HG02970 (cell line): ENCODE results near the gene TAPBP.
"Not testable (repeated sequence)": the region's sequence is repeated elsewhere in the genome, so short reads cannot be mapped to it uniquely, and the experiment has no call there.

Experiments
- ATAC-seq: cut with Tn5 transposase; IDR thresholded peaks from one replicate; pipeline ENCODE4 v1.9.1; 2021; ENCODE audit warnings: mild to moderate bottlenecking, moderate library complexity, moderate number of reproducible peaks; ENCODE audit not compliant: unreplicated experiment, low FRiP score

TAPBP gene

GRCh38 chr6:33297956-33298772, 15.7 kb downstream of the TAPBP start:
- no peak for ATAC-seq

GRCh38 chr6:33297406-33297955, 16.4 kb downstream of the TAPBP start:
- ATAC-seq = no peak

- ATAC-seq = no peak
Measured at GRCh38 chr6:33296797-33297405, 17.0 kb downstream of the TAPBP start.

GRCh38 chr6:33295621-33296369, 18.1 kb downstream of the TAPBP start:
- ATAC-seq = no peak

- ATAC-seq = no peak
Measured at GRCh38 chr6:33294086-33294823, 19.6 kb downstream of the TAPBP start.

GRCh38 chr6:33292996-33293682, 20.7 kb downstream of the TAPBP start:
- no peak for ATAC-seq

- no peak for ATAC-seq
Measured at GRCh38 chr6:33290459-33290858, 23.4 kb downstream of the TAPBP start.

- no peak for ATAC-seq
Measured at GRCh38 chr6:33289784-33290315, 24.0 kb downstream of the TAPBP start.

- ATAC-seq = peak; percentile 78
Measured at GRCh38 chr6:33288921-33289783, 24.7 kb downstream of the TAPBP start, which contains the start of the genes PFDN6 and WDR46. TSS of gene PFDN6 (plus strand) at chr6:33289601. CDS start at chr6:33289857, 256 bp downstream. TSS of gene WDR46 (minus strand) at chr6:33289239. CDS start at chr6:33289170, 69 bp downstream.

GRCh38 chr6:33288141-33288920, 25.5 kb downstream of the TAPBP start:
- peak; percentile 15 for ATAC-seq

GRCh38 chr6:33286946-33287914, 26.6 kb downstream of the TAPBP start:
- no peak for ATAC-seq

GRCh38 chr6:33285214-33285613, 28.7 kb downstream of the TAPBP start:
- not testable (repeated sequence) for ATAC-seq

GRCh38 chr6:33280539-33280938, 33.3 kb downstream of the TAPBP start:
- ATAC-seq = no peak

- ATAC-seq = no peak
Measured at GRCh38 chr6:33279971-33280511, 33.8 kb downstream of the TAPBP start.

GRCh38 chr6:33279257-33279695, 34.6 kb downstream of the TAPBP start:
- ATAC-seq = no peak

GRCh38 chr6:33278810-33279209, 35.1 kb downstream of the TAPBP start:
- no peak for ATAC-seq
